ENCODE results near the gene LRGUK.
"Not testable (repeated sequence)": the region's sequence is repeated elsewhere in the genome, so short reads cannot be mapped to it uniquely, and the experiment has no call there.

The LRGUK gene
- 0 to 0.49 (median 0.25) reads per million in 3 experiments for total RNA-seq

- DNase-seq, result peak; percentile 75
Measured at GRCh38 chr7:134126966-134127848, at the start of gene LRGUK. Gene LRGUK (plus strand): TSS chr7:134127340. CDS start chr7:134127368, 28 bp downstream.

- not testable (repeated sequence) for DNase-seq
Measured at GRCh38 chr7:134077560-134077959, 49.6 kb upstream of the LRGUK start.

GRCh38 chr7:134078991-134079390 is 48.1 kb upstream of the LRGUK start:
- no peak for DNase-seq

- no peak for DNase-seq
Measured at GRCh38 chr7:134081695-134082094, 45.4 kb upstream of the LRGUK start.

GRCh38 chr7:134083766-134084487 is 43.2 kb upstream of the LRGUK start:
- DNase-seq, result no peak

- no peak for DNase-seq
Measured at GRCh38 chr7:134084488-134085144, 42.5 kb upstream of the LRGUK start.

- no peak for DNase-seq
Measured at GRCh38 chr7:134085311-134085710, 41.8 kb upstream of the LRGUK start.

GRCh38 chr7:134086998-134087735 is 40.0 kb upstream of the LRGUK start:
- DNase-seq, result no peak

- DNase-seq, result no peak
Measured at GRCh38 chr7:134088199-134088598, 38.9 kb upstream of the LRGUK start.

GRCh38 chr7:134089446-134089845 is 37.7 kb upstream of the LRGUK start:
- no peak for DNase-seq

GRCh38 chr7:134098072-134098471 is 29.1 kb upstream of the LRGUK start:
- no peak for DNase-seq

GRCh38 chr7:134101716-134102115 is 25.4 kb upstream of the LRGUK start:
- DNase-seq, result no peak

- DNase-seq, result no peak
Measured at GRCh38 chr7:134104166-134104565, 23.0 kb upstream of the LRGUK start.

- no peak for DNase-seq
Measured at GRCh38 chr7:134105841-134106240, 21.3 kb upstream of the LRGUK start.

- DNase-seq, result no peak
Measured at GRCh38 chr7:134108802-134109201, 18.3 kb upstream of the LRGUK start.

- DNase-seq, result no peak
Measured at GRCh38 chr7:134113655-134114054, 13.5 kb upstream of the LRGUK start.

GRCh38 chr7:134114992-134115391 is 12.1 kb upstream of the LRGUK start:
- DNase-seq, result no peak

- DNase-seq, result no peak
Measured at GRCh38 chr7:134120405-134120804, 6.7 kb upstream of the LRGUK start.

- no peak for DNase-seq
Measured at GRCh38 chr7:134121632-134122139, 5.5 kb upstream of the LRGUK start.

- no peak for DNase-seq
Measured at GRCh38 chr7:134122980-134123379, 4.2 kb upstream of the LRGUK start.

- no peak for DNase-seq
Measured at GRCh38 chr7:134126146-134126545, 994 bp upstream of the LRGUK start.

GRCh38 chr7:134126596-134126965 is 559 bp upstream of the LRGUK start:
- no peak for DNase-seq

- DNase-seq, result no peak
Measured at GRCh38 chr7:134128829-134129228, 1.7 kb downstream of the LRGUK start.

All from central memory CD4-positive, alpha-beta T cell (primary cell).